Aorta (tissue), 5 donors: ENCODE results near the gene LAIR2. TPM values are rescaled to one million over a fixed set of nuclear protein-coding genes. Genes with fewer than 3 reads are reported as not detected.
"Not testable (repeated sequence)": the region's sequence is repeated elsewhere in the genome, so short reads cannot be mapped to it uniquely, and the experiment has no call there.

ENCODE experiments used
- ATAC-seq: fragments of 200-7000 bp; cut with Tn5 transposase; one replicate; pipeline ENCODE4 v1.9.1; 2022; ENCODE audit warnings: moderate library complexity; ENCODE audit not compliant: low FRiP score
- DNase-seq, 2 donors: peaks; one replicate each; pipeline ENCODE4 v3.0.0-alpha.2; 2020
- H3K27ac ChIP-seq, 2 donors: one replicate each; pipeline ENCODE4 v1.5.1; 2013; ENCODE audit warnings: low read length in 2 of 2, mild to moderate bottlenecking in 2 of 2, moderate library complexity in 2 of 2, control low read depth in 1 of 2, inconsistent platforms in 1 of 2, low read depth in 1 of 2
- H3K27me3 ChIP-seq, 2 donors: one replicate each; pipeline ENCODE4 v1.6.1; 2013; ENCODE audit warnings: control low read depth in 1 of 2, low read length in 1 of 2, mild to moderate bottlenecking in 1 of 2, moderate library complexity in 1 of 2; ENCODE audit not compliant: insufficient read depth in 2 of 2, control insufficient read depth in 1 of 2
- H3K36me3 ChIP-seq, 2 donors: one replicate each; pipeline ENCODE4 v1.6.1; 2013; ENCODE audit warnings: control low read depth in 1 of 2, low read length in 1 of 2, mild to moderate bottlenecking in 1 of 2; ENCODE audit not compliant: insufficient read depth in 2 of 2, control insufficient read depth in 1 of 2
- H3K4me1 ChIP-seq, 2 donors: one replicate each; pipeline ENCODE4 v1.6.1; 2013; ENCODE audit warnings: low read length in 2 of 2, control low read depth in 1 of 2, mild to moderate bottlenecking in 1 of 2, moderate library complexity in 1 of 2; ENCODE audit not compliant: insufficient read depth in 2 of 2, control insufficient read depth in 1 of 2
- H3K4me3 ChIP-seq, 2 donors: one replicate each; pipeline ENCODE4 v1.5.1; 2013; ENCODE audit warnings: low read length in 2 of 2, control low read depth in 1 of 2, mild to moderate bottlenecking in 1 of 2
- H3K9me3 ChIP-seq: one replicate; pipeline ENCODE4 v1.6.1; 2013; ENCODE audit warnings: mild to moderate bottlenecking, low read length; ENCODE audit not compliant: control insufficient read depth
- WGBS, 2 donors: extraction: QIAGEN DNeasy Blood & Tissue Kit; methylation state at CpG; one replicate each; pipeline ENCODE4 v1.1.7; 2013; 5-methylcytosine and 5-hydroxymethylcytosine counted together
- intact Hi-C, 2 donors: fragments of 100-400 bp; cut with DNase I; formaldehyde crosslinking; loops; one replicate each; pipeline versions ENCODE4 v1.14.2 to v1.15.0; 2022
- polyA plus RNA-seq, 2 donors: library from polyadenylated mRNA; stranded (reverse); fragments of 200-250 nt; gene quantifications; one replicate each; pipeline ENCODE4 v1.2.3, GENCODE V29; 2013
- total RNA-seq, 2 donors: library from RNA; stranded (reverse); fragmentation: NEBNext Ultra II Directional; extraction: Animal tissue kit (Norgen Biotek cat#: 25700); gene quantifications; one replicate each; pipeline ENCODE4 v1.2.1, GENCODE V29; 2021
- donor health status: healthy with polysubstance abuse.
- donor health status: Bipolar disorder and iron deficiency.
- donor health status: DM: no; HTN: no; CAD: no.
- donor health status: DM: no; HTN: no; CAD: no.
- donor health status: DM: yes; HTN: yes; CAD: no.

LAIR2 gene
- total and polyA plus RNA-seq, 4 donors: 0.52 to 2.4 TPM; not detected in 2

DNA sequence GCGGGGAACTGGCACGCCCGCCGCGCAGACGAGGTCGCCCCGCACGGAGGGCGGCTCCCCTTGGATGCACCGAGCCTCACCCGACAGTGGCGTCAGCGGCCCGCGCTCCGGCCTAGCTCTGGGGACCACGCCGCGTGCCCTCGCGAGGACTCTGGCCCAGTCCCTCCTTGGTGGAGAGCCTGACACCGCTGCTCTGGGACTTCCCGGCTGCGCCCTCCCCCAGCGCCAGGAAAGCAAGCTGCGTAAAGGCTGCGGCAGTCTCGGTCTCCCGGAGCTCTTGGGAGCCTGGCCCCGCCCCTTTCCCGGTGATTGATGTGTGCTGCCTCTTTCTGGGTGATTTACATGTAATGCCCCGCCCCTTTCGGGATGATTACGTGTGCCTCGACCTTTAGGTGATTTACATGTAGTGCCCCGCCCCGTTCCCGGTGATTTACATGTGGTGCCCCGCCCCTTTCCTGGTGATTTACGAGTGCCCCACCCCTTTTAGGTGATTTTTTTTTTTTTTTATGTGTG, 39.0 kb upstream of the LAIR2 start, which contains the start of gene LENG9:
LENG9 (minus strand) TSS at position 248 of the 513 bp plus-strand sequence. CDS start 252 bp downstream, outside the sequence.
- H3K4me1 ChIP-seq: no peaks in the 10 kb centered on the region
- DNase-seq (peak; percentile 99), ATAC-seq (peak; percentile 87)
- peak within 1 kb of the TSS; percentile 39 to 47 for H3K4me3 ChIP-seq
- H3K27ac ChIP-seq: peak within 1 kb of the TSS; percentile 62 to 98
- H3K36me3 ChIP-seq: peaks cover 0 to 12% of the 10 kb centered on the region in 2 donors
- intact Hi-C loops: loop anchor here in 1 of 2 donors (1.0 to 10.0 kb wide), 2 partner anchors 14 to 1661 kb away; partner anchors contain the start of genes LENG8 and ZNF787
- no peaks in the 10 kb centered on the region for H3K27me3 ChIP-seq
- 1% methylated on average over 39 to 41 of the region's 41 CpGs for WGBS, 2 donors
- no peaks in the 10 kb centered on the region for H3K9me3 ChIP-seq

DNA sequence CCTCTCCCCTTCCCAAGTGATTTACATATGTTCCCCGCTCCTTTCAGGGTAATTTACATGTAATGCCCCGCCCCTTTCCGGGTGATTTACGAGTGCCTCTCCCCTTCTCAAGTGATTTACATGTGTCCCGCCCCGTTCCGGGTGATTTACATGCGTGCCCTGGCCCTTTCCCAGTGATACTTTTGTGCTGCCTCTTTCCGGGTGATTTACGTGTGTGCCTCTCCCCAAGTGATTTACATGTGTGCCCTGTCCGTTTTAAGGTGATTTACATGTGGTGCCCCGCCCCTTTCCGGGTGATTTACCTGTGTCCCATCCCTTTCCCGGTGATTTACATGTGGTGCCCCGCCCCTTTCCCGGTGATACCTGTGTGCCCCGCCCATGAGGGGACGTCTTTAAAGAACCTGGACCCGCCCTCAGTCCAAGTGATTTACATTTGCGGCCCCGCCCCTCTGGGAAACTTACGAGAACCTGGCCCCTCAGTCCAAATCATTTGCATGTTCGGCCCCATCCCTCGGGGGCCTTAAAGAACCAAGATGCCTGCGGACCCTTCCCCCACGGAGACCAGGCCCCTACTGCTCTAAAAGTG, 38.5 kb upstream of the LAIR2 start:
- intact Hi-C loops: loop anchor here in 1 of 2 donors (10.0 kb wide), 1 partner anchor 1661 kb away; the partner anchor contains the start of gene ZNF787
- Histone ChIP-seq H3K36me3 (peaks cover 0 to 8% of the 10 kb centered on the region in 2 donors), H3K9me3 (no peaks in the 10 kb centered on the region), H3K4me1 (no peaks in the 10 kb centered on the region), H3K27me3 (no peaks in the 10 kb centered on the region), H3K27ac (peak overlapping the region; percentile 62 to 87), H3K4me3 (peak overlapping the region; percentile 39 to 47)
- WGBS, 2 donors: 0 to 1% methylated on average over 25 to 26 of the region's 26 CpGs
- DNase-seq: peak; percentile 90 to 92
- ATAC-seq: peak; percentile 64

DNA sequence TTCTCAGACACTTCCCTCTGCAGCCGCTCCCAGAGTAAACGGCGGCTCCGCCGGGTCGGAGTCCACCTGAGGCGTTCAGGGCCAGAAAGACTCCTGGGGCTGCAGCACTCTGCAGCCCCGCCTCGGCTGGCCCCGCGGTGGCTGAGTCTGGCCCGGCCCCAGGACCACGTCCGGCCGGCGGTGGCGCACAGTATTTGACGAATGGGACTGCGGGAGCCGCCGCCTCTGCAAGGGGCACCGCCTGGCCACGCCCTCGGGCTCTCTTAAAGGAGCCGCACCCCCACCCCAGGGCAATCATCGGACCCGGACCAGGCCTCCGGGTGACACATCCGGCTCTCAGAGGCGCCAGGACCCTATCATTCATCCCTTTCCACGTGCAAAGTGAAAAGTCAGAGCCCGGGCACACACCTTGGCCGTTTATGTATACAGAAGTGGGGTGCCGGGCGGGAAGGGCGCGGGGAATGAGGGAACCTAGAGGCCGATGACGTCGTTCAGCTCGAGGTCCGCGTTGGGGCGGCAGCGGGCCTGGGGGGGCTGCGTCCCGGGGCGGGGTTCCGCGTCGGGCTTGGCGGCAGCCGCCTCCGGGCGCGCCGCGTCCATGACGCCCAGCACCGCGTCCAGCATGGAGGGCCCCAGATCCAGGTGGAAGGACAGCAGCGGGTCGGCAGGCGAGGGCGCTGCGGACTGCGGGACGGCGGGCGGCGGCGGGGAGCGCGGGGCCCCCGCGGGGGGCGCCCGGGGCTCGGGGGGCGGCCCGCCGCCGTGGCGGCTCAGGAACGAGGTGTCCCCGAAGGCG, 37.8 kb upstream of the LAIR2 start:
- H3K9me3 ChIP-seq: no peaks in the 10 kb centered on the region
- peak overlapping the region; percentile 39 to 47 for H3K4me3 ChIP-seq
- H3K27ac ChIP-seq: peak overlapping the region; percentile 62 to 87
- DNase-seq (peak; percentile 95 to 97), ATAC-seq (peak; percentile 89)
- no peaks in the 10 kb centered on the region for H3K27me3 ChIP-seq
- intact Hi-C loops: loop anchor here in 1 of 2 donors (10.0 kb wide), 1 partner anchor 1660 kb away; the partner anchor contains the start of gene ZNF787
- no peaks in the 10 kb centered on the region for H3K4me1 ChIP-seq
- 12 to 18% methylated on average over 70 to 87 of the region's 87 CpGs for WGBS, 2 donors
- peaks cover 0 to 8% of the 10 kb centered on the region in 2 donors for H3K36me3 ChIP-seq

DNA sequence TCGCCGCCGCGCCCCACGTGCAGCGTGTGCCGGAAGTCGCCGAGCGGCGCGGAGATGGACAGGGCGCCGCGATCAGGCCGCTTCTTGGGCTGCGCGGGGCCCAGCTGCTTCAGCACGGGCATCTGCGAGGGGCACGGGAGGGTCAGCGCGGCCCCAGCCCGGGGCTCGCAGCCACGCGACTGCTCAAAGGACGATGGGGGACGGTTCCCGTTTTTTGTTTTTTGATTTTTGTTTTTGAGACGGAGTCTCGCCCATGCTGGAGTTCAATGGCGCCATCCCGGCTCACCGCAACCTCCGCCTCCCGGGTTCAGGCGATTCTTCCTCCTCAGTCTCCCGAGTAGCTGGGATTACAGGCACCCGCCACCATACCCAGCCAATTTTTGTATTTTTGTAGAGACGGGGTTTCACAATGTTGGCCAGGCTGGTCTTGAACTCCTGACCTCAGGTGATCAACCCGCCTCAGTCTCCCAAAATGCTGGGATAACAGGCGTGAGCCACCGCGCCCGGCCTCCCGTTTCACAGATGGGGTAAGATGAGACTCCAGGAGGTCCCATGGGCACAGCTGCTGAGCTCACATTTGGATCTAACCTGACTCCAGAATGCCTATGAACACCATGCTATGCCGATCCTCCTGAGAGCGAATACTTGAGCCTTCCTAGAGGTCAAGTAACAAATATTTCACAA, 37.1 kb upstream of the LAIR2 start:
- WGBS, 2 donors: 84% methylated on average over 44 to 49 of the region's 49 CpGs
- Histone ChIP-seq H3K27ac (no peak overlapping the region), H3K27me3 (no peaks in the 10 kb centered on the region), H3K4me3 (no peak overlapping the region), H3K36me3 (peaks cover 0 to 6% of the 10 kb centered on the region in 2 donors), H3K4me1 (no peaks in the 10 kb centered on the region), H3K9me3 (no peaks in the 10 kb centered on the region)
- DNase-seq (peak; percentile 57 to 80), ATAC-seq (no peak)
- intact Hi-C loops: loop anchor here in 1 of 2 donors (10.0 kb wide), 1 partner anchor 1659 kb away; the partner anchor contains the start of gene ZNF787

DNA sequence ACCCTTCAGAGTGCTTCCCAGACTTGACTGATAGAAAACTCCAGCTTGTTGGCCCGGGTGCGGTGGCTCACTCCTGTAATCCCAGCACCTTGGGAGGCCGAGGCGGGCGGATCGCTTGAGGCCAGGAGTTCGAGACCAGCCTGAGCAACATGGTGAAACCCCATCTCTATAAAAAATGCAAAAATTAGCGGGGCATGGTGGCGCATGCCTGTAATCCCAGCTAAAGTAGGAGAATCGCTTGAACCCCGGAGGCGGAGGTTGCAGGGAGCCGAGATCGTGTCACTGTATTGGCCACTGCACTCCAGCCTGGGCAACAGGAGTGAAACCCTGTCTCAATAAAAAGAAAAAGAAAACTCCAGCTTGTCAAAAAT, 36.5 kb upstream of the LAIR2 start:
- intact Hi-C loops: loop anchor here in 1 of 2 donors (10.0 kb wide), 1 partner anchor 1659 kb away; the partner anchor contains the start of gene ZNF787
- not testable (repeated sequence) for H3K27ac ChIP-seq, ATAC-seq, H3K9me3 ChIP-seq, H3K36me3 ChIP-seq, H3K4me3 ChIP-seq, H3K4me1 ChIP-seq, H3K27me3 ChIP-seq
- DNase-seq: peak in 1 of 2 donors; percentile 58
- 94 to 96% methylated on average over 14 of the region's 14 CpGs for WGBS, 2 donors

DNA sequence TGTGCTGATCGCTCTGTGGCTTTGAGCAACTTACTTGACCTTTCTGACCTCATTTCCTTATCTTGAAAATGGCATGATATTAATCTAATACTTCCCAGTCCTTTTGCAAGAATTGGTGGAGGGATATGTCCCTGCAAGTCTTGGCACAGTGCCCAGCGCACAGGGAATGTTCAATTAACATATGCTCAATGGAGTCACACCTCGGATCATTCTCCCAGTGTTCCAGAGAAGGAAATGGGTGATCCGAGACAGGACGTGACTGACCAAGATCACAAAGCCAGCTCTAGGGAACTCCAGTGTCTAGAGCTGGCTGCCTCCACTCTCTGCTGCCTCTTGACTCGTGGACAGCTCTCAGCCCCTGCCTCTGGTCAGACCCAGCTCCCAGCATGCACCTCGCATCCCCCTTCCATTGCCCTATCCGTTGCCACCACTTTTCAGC, 33.1 kb upstream of the LAIR2 start:
- Histone ChIP-seq H3K36me3 (no peaks in the 10 kb centered on the region), H3K4me3 (no peak overlapping the region), H3K27me3 (no peaks in the 10 kb centered on the region), H3K9me3 (no peaks in the 10 kb centered on the region), H3K27ac (no peak overlapping the region), H3K4me1 (no peaks in the 10 kb centered on the region)
- 63% methylated on average over 8 of the region's 8 CpGs for WGBS, 2 donors
- no peak for ATAC-seq
- DNase-seq: peak in 1 of 2 donors; percentile 83
- intact Hi-C loops: loop anchor here in 1 of 2 donors (10.0 kb wide), 1 partner anchor 1655 kb away; the partner anchor contains the start of gene ZNF787

DNA sequence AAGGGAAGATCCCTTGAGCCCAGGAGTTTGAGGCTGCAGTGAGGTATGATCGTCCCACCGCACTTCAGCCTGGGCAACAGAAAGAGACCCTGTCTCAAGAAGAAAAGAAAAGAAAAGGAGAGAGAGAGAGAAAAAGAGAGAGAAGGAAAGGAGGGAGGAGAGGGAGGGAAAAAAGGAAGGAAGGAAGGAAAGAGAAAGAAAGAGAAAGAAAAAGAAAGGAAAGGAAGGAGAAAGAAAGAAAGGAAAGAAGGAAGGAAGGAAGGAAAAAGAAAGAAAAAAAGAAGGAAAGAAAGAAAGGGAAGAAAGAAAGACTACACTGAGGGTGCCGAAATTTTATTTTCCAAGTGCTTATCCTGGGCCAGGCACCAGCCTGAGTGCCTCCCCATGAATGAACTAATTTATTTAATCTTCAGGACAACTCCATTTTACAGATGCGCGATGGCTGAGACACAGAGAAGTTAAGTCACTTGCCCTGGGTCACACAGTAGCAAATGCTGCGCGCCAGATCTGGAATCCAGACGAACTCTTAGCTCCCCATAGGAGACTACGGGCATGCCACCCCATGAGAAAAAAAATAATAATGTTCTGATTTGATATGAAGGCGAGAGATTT, 32.2 kb upstream of the LAIR2 start:
- no peak for DNase-seq
- Histone ChIP-seq H3K4me3 (no peak overlapping the region), H3K27me3 (no peaks in the 10 kb centered on the region), H3K9me3 (no peaks in the 10 kb centered on the region), H3K36me3 (no peaks in the 10 kb centered on the region), H3K4me1 (no peaks in the 10 kb centered on the region), H3K27ac (no peak overlapping the region)
- intact Hi-C loops: no loop called here
- WGBS, 2 donors: 78 to 81% methylated on average over 10 of the region's 10 CpGs
- ATAC-seq: no peak
